Activated T-cell treated with anti-CD3 and anti-CD28 coated beads for 24 hours (primary cell): Measurements from ENCODE around the gene EPG5.
"Not testable (repeated sequence)": the region's sequence is repeated elsewhere in the genome, so short reads cannot be mapped to it uniquely, and the experiment has no call there.

Source experiments
- DNase-seq: peaks from one replicate; pipeline ENCODE4 v3.0.0-alpha.2; 2020; ENCODE audit warnings: low read depth

EPG5 gene

DNA sequence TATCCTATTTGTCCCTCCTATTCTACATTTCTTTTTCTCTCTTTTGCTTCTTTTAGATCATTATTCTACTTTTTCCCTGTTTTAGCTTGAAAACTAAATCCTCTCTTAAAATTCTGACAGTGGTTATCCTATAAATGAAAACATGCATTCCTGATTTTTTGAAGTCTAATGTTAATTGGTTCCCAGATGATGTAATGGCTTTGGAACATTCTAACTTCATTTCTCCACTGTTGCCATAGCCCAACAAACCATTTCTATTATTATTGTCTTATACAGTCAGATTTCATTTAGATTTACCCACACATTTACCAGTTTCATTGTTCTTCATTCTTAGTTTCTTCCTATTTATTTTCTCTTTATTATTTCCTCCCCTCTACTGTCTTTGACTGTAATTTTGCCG, 105.2 kb downstream of the EPG5 start:
- DNase-seq = no peak

DNA sequence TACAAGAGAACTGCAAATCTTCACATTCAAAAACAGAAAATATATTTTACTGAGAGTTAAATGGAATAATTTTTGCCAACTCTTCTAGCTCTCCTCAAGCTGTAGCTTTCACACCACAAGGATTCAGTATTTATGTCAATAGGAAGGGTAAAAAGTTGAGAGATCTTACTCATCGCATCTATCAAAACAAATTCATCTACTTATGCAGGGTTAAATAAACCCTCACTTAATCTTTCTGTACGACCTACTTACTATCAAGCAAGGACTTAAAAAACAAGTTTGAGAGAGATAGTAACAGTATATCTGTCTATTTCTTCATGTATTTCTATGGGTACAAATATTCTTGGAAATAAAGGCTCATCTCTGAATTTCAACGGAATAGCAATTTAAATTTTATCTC, 106.2 kb downstream of the EPG5 start:
- DNase-seq = no peak

DNA sequence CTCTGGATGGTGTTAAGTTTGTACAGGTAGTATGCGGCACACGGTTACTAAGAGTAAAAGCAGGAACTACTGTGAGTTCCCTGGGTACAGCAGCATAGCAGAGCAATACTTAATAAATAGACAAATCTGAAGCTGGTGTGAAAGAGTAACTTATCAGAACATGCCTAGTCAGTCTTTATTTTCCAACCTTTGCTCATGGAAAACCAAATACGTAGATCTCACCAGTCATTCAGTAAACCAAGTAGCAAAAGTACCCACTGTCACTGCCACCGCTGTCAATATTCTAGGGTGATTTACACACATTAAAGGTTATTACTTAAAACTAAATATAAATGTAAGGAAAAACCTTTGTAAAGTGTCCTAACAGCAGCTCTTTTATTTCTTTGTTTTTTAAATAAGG, 106.6 kb downstream of the EPG5 start:
- DNase-seq = no peak

DNA sequence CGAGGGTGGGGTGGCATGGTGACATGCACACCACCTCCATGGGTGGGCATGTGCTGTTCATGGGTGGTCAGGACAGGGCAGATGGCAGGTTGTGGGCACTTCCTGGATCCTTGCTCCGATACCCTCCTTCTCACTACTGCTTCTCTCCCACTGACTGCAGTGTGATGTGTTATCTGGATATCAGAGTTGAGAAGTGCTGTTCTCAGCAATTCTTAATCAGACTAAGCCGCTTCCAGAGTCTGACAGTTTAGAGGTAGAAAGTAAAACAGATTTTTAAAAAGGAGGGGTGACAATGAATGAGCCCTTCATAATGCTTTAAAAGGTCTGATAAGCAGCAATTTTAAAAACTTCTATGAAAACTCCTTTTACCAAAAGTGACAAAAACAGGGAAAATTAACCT, 107.8 kb downstream of the EPG5 start:
- DNase-seq = no peak

DNA sequence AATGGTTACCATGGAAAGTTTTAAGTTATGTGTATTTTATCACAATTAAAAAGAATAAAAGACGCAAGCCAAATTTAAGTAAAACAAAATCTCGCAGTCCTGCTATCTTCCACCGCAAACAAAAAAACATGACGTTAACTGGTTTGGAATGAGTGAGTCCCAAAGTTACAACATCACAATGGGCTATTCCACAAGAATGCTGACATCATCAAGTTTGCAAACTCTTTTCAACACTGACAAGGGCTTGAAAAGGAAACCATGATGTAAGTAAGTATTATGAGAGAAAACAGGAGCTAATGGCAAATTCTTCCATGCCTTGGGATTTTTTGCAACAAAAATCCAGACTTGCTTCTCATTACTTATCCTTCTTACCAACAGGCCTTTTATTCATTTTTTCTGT, 110.6 kb downstream of the EPG5 start:
- DNase-seq = no peak

DNA sequence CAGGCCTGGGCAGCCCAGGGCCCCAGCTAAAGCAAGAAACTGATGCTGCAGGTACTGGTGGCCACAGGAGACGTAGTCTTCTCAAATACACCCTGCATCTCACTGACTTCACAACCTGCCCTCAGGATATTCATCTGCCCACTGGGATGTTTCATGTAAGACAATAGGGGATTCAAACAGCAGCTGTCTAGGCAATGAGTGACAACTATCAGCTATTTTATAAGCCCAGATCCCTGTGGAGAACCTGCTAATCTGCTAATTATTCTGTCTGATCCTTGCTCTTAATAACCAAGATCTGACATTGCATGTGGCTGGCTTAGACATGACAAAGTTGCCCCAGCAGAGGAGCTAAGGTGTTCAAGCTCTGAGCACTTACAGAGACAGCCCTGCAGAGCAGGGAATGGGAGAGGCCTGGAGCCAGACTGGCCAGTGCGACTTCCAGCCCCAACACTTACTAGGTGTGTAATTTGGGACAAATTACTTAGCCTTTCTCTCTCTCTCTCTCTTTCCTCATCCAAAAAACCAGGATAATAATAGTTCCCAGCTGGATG, 113.0 kb downstream of the EPG5 start:
- DNase-seq = no peak

DNA sequence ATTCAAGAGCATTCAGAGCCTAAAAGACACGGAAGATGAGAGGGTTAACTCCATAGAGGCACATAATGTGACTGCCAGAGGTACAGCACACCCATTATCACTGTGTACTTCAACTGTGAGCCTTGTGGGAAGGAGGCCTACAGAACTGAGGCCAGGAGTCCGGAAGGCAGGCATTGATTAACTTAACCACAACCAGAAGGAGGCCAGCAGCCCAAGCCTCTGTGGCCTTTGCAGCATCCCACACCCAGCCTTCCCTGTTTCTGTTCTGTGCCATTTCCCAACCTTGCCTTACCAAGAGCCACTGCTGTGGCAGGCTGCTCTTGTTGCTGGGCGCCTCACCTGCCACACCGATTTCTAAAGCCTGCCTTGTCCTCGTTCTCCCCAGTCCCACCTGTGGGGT, 114.5 kb downstream of the EPG5 start:
- DNase-seq = no peak

DNA sequence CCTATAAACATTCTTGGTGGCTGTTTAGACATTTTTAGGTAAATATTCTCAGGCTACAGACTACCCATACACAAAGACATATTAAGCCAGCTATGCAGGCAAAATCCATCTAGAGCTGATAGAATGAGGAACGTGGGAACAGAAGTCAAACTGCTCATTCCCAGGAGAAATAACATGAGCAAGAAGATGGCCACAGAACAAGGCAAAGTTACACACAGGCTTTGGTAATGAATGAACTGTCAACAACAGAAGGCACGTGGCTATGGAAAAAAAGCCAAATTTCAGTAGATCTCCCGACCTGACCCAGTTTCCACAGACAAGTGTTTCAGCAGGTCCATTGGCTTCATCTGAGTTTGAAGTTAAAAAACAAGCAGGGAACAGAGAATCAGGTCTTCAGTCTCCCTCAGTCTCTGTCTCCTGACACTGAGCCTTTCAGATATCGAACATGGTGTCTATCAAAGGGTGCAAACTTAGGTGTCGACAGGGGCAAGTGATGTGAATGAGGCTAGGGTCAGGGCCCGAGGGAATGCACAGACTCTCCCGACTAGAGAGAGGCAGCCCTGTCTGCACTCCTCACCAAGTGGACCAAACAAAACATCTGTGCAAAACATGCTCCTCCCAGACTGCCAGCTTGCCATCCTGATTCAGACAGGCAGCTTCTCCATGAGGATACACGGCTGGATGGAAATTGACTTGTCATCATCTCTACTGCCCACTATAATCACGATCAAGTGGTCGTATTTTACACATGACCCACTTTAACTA, 115.8 kb downstream of the EPG5 start:
- DNase-seq = no peak

DNA sequence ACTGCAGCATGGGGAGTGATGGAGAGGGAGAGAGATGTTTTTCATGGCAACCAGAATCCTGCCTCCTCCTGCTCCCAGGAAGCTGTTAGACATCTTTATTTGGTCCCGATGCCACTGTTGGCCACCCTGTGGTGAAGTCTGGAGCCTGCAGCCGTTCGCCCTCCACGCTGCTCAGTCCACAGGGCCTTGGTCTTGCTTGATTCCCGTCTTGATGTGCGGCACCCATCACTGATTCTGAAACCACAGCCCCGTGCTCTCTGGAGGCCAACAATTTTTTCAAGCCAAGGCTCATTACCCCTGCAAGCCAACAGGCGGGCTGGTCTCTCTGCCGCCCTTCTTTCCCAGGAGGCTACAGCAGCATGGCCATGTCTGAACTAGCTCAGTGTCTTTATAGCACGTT, 117.1 kb downstream of the EPG5 start:
- no peak for DNase-seq

DNA sequence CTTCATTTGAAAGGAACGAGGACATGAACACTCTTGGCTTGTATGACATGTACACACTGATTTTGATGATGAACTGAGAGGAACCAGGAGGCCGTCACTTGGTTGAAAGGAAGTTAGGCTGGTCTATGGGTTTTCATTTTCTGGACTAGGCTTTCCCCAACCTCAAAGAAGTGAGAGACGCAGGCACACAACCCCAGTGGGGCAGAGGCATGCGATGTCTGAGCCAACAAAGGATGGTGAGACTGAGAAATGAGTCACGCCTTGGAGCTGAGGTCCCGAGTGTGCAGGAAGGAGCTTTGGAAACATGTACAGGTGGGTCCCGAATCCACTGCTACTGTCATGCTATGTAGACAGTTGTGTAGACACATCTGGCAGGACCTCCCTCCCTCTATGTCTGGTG, 117.6 kb downstream of the EPG5 start:
- no peak for DNase-seq

DNA sequence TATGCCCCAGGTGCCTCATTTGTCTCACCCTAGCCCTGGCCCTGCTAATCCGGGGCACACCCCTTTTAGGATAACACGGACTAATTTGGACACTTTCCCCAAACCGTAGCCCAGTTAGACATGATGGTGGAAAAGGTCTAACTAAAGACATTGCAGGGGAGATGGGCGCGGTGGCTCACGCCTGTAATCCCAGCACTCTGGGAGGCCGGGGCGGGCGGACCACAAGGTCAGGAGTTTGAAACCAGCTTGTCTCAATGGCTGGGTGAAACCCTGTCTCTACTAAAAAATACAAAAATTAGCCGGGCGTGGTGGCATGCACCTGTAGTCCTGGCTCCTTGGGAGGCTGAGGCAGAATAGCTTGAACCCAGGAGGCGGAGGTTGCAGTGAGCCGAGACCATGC, 118.5 kb downstream of the EPG5 start:
- DNase-seq = not testable (repeated sequence)

DNA sequence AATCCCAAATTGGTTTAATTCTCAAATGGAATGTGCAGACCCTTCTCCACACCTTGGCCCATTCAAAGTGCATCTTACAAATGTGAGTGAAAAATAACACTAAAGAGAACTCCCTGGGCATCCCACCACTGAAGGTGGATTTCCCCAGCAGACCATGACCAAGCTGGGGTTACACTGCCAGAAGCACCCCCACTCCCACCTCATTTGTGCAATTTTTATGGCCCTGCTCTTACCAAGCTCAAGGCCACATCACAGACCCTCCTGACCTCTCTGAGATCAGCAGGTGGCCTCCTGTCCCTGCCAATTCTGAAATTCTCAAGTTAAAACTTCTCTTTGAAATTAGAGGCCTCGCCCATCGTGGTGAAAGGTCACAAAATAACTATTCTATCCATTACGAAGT, 120.0 kb downstream of the EPG5 start:
- no peak for DNase-seq

DNA sequence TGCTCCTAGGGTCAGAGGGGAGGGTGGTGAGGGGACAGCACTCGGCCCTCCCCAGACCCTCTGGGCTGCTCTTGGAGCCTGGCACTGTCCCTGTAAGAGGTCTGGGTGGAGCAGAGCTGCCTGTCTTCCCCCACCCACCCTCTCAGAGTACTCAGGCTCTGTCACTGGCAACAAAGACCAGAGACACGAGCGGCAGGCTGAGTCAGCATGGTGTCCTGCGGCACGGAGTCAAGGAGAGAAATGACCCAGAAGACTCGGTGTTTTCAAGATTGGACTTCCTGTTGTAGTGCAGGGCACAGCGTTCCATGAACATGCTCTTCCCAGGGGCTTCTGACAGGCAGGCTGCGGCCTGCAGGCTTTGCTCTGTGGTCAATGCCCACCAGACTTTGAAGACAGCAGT, 121.7 kb downstream of the EPG5 start:
- DNase-seq = no peak

DNA sequence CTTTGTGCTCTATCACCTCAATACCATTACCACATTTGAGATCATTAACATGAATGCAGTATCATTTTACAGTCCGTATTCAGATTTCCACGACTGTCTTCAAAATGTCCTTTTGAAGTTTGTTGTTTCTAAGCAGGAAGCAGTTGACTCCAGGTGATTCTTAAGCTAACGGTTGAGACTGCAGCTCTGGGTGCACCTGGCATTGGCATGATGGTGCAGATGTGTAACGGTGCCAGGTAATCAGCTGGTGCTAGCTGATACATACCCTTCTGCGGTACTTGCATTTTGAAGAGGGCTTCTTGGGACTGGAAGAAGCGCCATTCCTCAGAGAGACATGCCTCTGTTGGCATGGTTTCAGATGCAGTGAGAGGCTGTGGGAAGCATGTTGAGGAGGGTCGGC, 122.2 kb downstream of the EPG5 start:
- no peak for DNase-seq

DNA sequence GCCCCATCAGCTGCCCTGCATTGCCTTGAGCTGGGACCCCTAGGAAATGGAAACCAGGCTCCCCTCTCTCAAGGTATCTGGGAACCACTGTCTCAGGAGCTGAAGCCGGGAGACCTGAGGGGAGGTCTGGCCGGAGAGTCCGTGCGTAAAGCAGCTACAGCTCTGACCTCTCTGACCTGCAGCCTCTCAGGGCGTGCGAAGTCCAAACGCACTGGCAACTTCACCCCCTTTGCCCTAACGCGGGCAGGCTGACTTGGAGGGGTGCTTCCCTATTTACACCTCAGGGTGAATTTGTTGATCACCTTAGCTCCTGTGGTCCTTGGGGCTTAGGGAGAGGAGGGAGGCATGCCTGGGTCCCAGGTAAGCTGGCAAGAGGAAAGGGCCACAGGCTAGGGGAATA, 124.1 kb downstream of the EPG5 start:
- no peak for DNase-seq

DNA sequence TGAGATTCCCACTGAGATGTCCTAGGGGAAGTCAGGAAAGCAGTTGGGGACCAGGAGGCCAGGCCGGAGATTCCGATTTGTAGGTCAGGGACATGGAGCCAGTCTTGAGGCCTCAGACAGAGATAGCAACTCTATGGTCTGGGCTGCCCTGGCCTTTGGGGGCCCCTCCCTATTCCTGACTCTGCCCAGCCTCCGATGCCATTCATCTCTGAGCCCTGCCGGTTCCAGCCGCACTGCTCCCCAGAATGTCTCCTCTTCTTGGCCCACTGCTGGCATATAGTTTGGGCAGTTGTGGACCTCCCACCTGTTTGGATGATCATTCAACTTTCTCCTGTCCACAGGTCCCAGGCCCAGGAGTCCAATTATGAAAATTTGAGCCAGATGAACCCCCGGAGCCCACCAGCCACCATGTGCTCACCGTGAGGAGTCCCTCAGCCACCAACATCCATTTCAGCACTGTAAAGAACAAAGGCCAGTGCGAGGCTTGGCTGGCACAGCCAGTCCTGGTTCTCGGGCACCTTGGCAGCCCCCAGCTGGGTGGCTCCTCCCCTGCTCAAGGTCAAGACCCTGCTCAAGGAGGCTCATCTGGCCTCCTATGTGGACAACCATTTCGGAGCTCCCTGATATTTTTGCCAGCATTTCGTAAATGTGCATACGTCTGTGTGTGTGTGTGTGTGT, 125.2 kb downstream of the EPG5 start:
- no peak for DNase-seq

DNA sequence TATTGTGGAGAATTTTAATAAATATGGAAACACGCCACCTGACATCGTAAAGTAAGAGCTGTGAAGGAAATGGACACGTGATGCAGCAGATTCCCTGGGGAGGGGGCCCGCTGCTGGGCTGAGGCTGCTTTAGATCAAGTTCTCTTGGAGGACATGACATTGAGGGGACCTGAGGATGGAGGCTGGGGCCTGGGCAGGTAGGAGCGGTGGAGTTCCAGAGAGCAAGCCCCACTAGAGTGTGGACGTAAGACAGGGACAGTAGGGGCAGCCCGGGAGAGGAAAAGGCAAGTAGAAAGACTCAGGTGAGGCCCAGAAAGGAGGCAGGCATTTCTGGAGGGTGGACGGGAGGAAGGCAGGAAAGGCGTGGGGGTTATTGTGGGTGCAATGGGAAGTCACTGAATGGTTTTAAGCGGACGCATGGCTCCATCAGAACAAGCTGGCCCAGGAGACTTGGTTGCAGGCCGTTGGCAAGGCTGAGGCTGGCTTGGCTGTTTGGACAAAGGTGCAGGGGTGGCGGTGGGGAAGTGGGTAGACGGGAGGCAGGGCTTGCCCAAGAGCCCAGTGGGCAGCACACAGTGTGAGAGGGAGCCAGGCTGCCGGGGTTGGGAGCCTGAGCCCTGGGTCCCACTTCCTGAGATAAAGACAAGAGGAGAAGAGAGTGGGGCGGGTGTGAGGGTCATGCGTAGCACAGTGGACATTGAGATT, 125.9 kb downstream of the EPG5 start:
- DNase-seq = no peak

DNA sequence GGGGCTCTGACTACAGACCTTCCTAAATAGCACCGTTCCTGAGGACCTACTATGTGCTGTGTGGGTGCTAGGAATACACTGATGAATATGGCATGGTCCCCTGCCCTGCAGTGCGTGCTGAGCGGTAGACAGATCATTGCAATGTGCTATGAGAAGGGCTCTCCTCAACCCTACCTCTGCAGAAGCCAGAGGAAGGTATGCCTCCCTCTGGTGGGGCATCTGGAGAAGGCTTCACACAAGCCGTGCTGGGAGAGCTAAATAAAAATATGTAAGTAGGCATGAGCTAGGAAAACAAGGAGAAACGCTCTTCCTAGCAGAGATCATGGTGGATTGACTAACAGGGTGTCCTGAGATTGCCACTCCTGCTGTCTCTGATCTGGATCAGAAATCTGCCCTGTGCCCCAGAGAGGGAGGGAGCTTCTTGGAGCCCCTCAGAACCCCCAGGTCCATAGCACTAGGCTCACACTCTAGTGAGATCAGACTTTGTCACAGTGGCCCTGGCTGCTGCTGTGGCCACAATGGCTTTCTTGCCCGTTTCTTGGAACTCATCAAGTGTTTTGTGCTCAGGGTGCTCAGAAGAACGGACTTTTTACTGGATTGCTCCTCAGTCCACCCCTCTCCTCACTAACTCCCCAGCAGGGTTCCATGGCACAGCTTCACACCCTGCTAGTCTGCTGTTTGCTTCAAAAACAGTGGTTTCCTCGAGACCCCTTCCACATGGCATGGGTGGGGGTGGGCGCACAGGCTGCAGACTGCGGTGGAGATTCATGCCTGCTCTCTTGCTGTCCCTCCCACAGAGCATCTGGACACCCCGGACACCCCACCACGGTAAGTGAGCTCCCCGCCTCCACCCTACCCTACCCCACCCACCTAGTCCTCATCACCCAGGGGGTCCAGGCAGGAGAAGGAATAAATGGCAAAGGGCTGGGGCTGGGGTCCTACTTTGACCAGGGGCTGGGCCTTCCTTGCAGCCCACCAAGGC, 127.4 kb downstream of the EPG5 start:
- DNase-seq = no peak

DNA sequence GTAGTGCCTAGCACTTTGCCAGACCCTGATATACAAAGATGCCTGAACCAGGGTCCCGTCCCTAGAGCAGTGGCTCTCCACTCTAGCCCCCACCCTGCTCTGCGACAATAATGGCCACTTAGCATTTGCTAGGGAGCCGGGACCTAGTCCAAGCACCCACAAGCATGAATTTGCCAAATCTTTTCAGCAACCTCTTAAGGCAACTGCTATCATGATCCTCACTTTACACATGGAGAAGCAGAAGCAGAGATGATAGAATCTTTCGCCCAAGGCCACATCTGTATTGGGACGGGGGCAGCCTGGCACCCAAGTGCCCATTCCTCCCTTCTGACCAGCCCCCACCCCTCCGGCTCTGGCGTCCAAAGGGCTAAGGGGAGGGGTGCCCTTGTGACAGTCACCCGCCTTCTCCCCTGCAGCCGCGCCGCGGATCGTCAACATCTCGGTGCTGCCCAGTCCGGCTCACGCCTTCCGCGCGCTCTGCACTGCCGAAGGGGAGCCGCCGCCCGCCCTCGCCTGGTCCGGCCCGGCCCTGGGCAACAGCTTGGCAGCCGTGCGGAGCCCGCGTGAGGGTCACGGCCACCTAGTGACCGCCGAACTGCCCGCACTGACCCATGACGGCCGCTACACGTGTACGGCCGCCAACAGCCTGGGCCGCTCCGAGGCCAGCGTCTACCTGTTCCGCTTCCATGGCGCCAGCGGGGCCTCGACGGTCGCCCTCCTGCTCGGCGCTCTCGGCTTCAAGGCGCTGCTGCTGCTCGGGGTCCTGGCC, 128.6 kb downstream of the EPG5 start:
- DNase-seq = no peak

DNA sequence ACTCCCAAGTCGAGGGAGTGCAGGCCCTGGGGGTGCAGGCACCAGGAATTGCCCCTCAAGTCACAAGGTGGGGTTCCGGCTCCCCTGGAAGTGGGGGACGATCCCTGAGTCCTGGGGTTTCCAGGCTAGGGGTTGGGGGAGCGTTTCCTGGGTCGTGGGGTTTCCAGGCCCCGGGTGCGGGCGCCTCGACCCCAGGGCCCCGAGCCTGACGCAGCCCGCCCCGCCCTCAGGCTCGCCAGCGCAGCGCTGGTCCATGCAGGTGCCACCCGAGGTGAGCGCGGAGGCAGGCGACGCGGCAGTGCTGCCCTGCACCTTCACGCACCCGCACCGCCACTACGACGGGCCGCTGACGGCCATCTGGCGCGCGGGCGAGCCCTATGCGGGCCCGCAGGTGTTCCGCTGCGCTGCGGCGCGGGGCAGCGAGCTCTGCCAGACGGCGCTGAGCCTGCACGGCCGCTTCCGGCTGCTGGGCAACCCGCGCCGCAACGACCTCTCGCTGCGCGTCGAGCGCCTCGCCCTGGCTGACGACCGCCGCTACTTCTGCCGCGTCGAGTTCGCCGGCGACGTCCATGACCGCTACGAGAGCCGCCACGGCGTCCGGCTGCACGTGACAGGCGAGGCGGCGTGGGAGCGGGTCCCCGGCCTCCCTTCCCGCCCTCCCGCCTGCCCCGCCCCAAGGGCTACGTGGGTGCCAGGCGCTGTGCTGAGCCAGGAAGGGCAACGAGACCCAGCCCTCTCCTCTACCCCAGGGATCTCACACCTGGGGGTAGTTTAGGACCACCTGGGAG, 129.7 kb downstream of the EPG5 start:
- no peak for DNase-seq
